ENCODE measurements around the gene PTRH2.

The PTRH2 gene

GRCh38 chr17:59650642-59651041 lies 56.6 kb downstream of the PTRH2 start:
- Histone ChIP-seq H3K4me1 (ENCODE audit: control insufficient read depth, insufficient read depth, low read length, poor library complexity, severe bottlenecking) (peaks cover 5% of the 10 kb centered on the region), H3K36me3 (ENCODE audit: control insufficient read depth, insufficient read depth, low read length) (peaks cover 61% of the 10 kb centered on the region), H3K27ac (ENCODE audit: insufficient read depth, low read length, poor library complexity, severe bottlenecking) (no peak overlapping the region), H3K27me3 (replicated peaks; ENCODE audit: control insufficient read depth, insufficient read depth, low read length, poor library complexity, severe bottlenecking) (no peaks in the 10 kb centered on the region), H3K4me3 (ENCODE audit: insufficient read depth, low read depth, low read length, poor library complexity, severe bottlenecking) (no peak overlapping the region), H3K9me3 (ENCODE audit: control insufficient read depth, low read length) (no peaks in the 10 kb centered on the region)
- no peak for DNase-seq

DNA sequence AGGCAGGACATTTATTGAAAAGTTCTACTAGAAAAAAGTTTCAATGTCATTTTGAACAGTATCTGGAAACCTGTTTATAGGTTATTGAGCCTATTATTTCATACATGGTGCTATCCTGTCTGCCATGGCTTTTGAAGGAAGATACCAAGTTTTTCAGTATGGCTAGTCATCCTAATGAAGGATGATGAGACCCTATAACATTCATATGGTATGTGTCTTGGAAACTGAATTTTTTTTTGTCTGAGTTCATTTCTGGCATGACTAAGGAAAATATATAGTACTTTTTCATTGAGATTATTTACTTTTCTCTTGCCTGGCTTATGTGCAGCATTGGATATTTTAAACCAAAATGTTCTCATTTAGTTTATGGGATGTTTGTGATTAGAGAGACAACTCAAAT lies 57.3 kb downstream of the PTRH2 start:
- peaks cover 5% of the 10 kb centered on the region for H3K4me1 ChIP-seq (ENCODE audit: control insufficient read depth, insufficient read depth, low read length, poor library complexity, severe bottlenecking)
- H3K27me3 ChIP-seq (replicated peaks; ENCODE audit: control insufficient read depth, insufficient read depth, low read length, poor library complexity, severe bottlenecking) = no peaks in the 10 kb centered on the region
- no peak for DNase-seq
- no peak overlapping the region for H3K4me3 ChIP-seq (ENCODE audit: insufficient read depth, low read depth, low read length, poor library complexity, severe bottlenecking)
- no peak overlapping the region for H3K27ac ChIP-seq (ENCODE audit: insufficient read depth, low read length, poor library complexity, severe bottlenecking)
- H3K36me3 ChIP-seq (ENCODE audit: control insufficient read depth, insufficient read depth, low read length) = peaks cover 64% of the 10 kb centered on the region
- no peaks in the 10 kb centered on the region for H3K9me3 ChIP-seq (ENCODE audit: control insufficient read depth, low read length)
